AG09309 (cell line): ENCODE results near the gene GRID2IP.

ENCODE experiments used
- DNase-seq: peaks from one replicate; pipeline ENCODE4 v3.0.0-alpha.2; 2010; ENCODE audit warnings: low read depth
- H3K4me3 ChIP-seq: 2 replicates; pipeline ENCODE4 v1.5.1; 2011; ENCODE audit warnings: mild to moderate bottlenecking, low read depth, low read length, moderate library complexity; ENCODE audit not compliant: control insufficient read depth
- TF ChIP-seq, protein P1 (sequence below): IDR thresholded peaks from 2 replicates; pipeline ENCODE4 v1.5.1; 2011; ENCODE audit warnings: mild to moderate bottlenecking, low read depth, low read length, inconsistent platforms; ENCODE audit not compliant: insufficient read depth, control insufficient read depth; ENCODE audit errors: missing control alignments

GRID2IP gene

DNA sequence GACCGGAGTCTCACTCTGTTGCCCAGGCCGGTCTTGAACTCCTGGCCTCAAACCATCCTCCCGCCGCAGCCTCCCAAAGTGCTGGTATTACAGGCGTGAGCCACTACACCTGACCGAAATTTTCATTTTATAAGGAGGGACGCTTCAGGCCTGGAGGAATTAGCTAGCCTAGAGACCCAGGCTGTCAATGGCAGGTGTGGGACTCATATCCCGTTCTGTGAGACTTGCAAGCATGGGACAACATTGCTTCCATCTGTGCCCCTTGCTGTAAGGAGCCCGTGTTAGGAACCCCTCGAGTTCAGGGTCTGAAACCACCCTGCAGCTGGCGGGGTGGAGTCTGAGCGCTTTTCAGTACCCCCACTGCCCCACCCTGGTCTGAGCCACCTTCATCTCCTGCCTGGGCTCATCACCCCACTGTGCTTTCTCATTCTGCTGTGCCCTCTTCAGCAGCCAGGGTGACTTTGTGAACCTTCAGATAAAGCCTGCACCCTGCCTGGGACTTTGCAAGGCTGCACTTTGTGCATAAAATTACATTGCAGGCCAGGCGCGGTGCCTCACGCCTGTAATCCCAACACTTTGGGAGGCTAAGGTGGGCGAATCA is 102.2 kb downstream of the GRID2IP start:
- no peak overlapping the region for H3K4me3 ChIP-seq
- DNase-seq: no peak
- TF ChIP-seq, protein P1, sequence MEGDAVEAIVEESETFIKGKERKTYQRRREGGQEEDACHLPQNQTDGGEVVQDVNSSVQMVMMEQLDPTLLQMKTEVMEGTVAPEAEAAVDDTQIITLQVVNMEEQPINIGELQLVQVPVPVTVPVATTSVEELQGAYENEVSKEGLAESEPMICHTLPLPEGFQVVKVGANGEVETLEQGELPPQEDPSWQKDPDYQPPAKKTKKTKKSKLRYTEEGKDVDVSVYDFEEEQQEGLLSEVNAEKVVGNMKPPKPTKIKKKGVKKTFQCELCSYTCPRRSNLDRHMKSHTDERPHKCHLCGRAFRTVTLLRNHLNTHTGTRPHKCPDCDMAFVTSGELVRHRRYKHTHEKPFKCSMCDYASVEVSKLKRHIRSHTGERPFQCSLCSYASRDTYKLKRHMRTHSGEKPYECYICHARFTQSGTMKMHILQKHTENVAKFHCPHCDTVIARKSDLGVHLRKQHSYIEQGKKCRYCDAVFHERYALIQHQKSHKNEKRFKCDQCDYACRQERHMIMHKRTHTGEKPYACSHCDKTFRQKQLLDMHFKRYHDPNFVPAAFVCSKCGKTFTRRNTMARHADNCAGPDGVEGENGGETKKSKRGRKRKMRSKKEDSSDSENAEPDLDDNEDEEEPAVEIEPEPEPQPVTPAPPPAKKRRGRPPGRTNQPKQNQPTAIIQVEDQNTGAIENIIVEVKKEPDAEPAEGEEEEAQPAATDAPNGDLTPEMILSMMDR: no peak

DNA sequence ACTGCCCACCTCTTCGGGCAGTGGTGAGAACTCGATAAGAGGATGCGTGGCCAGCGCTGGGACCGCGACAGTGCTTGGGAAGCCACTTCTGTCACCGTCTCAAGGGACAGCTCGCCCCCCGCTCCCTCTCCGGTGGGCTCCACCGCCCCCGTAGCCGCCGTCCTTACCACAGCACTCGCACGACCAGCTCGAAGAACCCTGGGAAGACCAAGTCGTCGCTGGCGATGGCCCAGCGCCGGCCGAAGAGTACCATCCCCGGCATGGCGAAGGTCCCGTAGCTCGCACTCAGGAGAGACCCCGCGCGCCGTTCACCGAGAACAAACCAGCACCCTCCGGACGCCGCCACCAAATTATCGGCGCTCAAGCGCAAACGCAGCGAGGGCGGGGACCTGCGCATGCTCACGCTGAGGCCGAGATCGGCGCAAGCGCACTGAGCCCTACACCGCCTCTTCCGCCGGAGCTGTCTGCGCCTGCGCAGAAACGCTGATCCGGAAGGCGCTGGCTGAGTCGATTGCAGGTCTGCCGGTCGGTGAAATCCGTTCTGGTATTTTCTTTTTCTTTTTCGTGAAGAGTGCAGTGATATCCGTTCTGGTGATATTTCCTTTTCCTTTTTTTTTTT is 103.6 kb downstream of the GRID2IP start, which contains the start of gene DAGLB:
Gene DAGLB (minus strand): TSS at position 374 of the 619 bp plus-strand sequence. CDS start 112 bp downstream, at position 262.
- peak; percentile 40 for DNase-seq
- TF ChIP-seq, protein P1: no peak
- peak within 1 kb of the TSS; percentile 94 for H3K4me3 ChIP-seq
